Mesothelial cell of epicardium (in vitro differentiated cells): Measurements from ENCODE around the gene BTNL9. TPM values are rescaled to one million over a fixed set of nuclear protein-coding genes. Genes with fewer than 3 reads are reported as not detected.

Experiments
- DNase-seq, 2 experiments: peaks; one replicate each; pipeline ENCODE4 v3.0.0; 2021; ENCODE audit warnings: low spot score in 2 of 2; ENCODE audit not compliant: unreplicated experiment in 2 of 2
- H3K27ac Mint-ChIP-seq: 2 replicates; pipeline ENCODE4 v1.8.0; 2021; ENCODE audit warnings: mixed read lengths
- H3K27me3 Mint-ChIP-seq: 2 replicates; pipeline ENCODE4 v1.8.0; 2021; ENCODE audit warnings: low read depth, mixed read lengths
- H3K36me3 Mint-ChIP-seq: 2 replicates; pipeline ENCODE4 v1.8.0; 2021; ENCODE audit warnings: mixed read lengths
- H3K4me1 Mint-ChIP-seq: 2 replicates; pipeline ENCODE4 v1.8.0; 2021; ENCODE audit warnings: mixed read lengths
- H3K4me3 Mint-ChIP-seq: 2 replicates; pipeline ENCODE4 v1.8.0; 2021; ENCODE audit warnings: mild to moderate bottlenecking, moderate library complexity, mixed read lengths
- H3K9me3 Mint-ChIP-seq: 2 replicates; pipeline ENCODE4 v1.8.0; 2021; ENCODE audit warnings: mixed read lengths
- CTCF ChIP-seq: fragments of 200-600 bp; sonication (generic); IDR thresholded peaks from one replicate; pipeline ENCODE4 v1.5.0; 2021; ENCODE audit warnings: antibody characterized with exemption; ENCODE audit not compliant: unreplicated experiment
- microRNA-seq: library from miRNA; unstranded; fragments of <30 nt; microRNA quantifications from one replicate; pipeline ENCODE4 v1.2.0, GENCODE V29; 2021; ENCODE audit warnings: inconsistent platforms, mixed read lengths
- total RNA-seq: library from RNA; stranded (reverse); gene quantifications from 3 replicates; pipeline ENCODE4 v1.2.1, GENCODE V29; 2021

BTNL9 gene
- total RNA-seq, 1 donor from 2014 or later, result 0.18 TPM

- no peak overlapping the region for H3K4me3 Mint-ChIP-seq
- H3K27ac Mint-ChIP-seq, result no peak overlapping the region
- peaks cover 94% of the 10 kb centered on the region for H3K27me3 Mint-ChIP-seq
- TF ChIP-seq CTCF, result no peak
- no peaks in the 10 kb centered on the region for H3K36me3 Mint-ChIP-seq
- H3K4me1 Mint-ChIP-seq, result peaks cover 3% of the 10 kb centered on the region
- no peaks in the 10 kb centered on the region for H3K9me3 Mint-ChIP-seq
- DNase-seq, result no peak
Observed at GRCh38 chr5:181108578-181109165, 68.6 kb downstream of the BTNL9 start.

- H3K36me3 Mint-ChIP-seq, result no peaks in the 10 kb centered on the region
- DNase-seq, result no peak
- H3K27me3 Mint-ChIP-seq, result peaks cover 95% of the 10 kb centered on the region
- no peaks in the 10 kb centered on the region for H3K4me1 Mint-ChIP-seq
- H3K27ac Mint-ChIP-seq, result no peak overlapping the region
- no peak for TF ChIP-seq CTCF
- no peak overlapping the region for H3K4me3 Mint-ChIP-seq
- no peaks in the 10 kb centered on the region for H3K9me3 Mint-ChIP-seq
Observed at GRCh38 chr5:181109489-181110013, 69.5 kb downstream of the BTNL9 start.

GRCh38 chr5:181111010-181111409, 70.9 kb downstream of the BTNL9 start:
- H3K9me3 Mint-ChIP-seq, result no peaks in the 10 kb centered on the region
- no peak overlapping the region for H3K27ac Mint-ChIP-seq
- H3K4me3 Mint-ChIP-seq, result no peak overlapping the region
- TF ChIP-seq CTCF, result no peak
- peaks cover 95% of the 10 kb centered on the region for H3K27me3 Mint-ChIP-seq
- H3K36me3 Mint-ChIP-seq, result no peaks in the 10 kb centered on the region
- no peak for DNase-seq
- no peaks in the 10 kb centered on the region for H3K4me1 Mint-ChIP-seq

Small RNA genes lying within 50 kb of the gene (microRNA-seq; reads per million reads assigned to microRNA genes)
- not detected for gene MIR8089

Other genes with a start within 250 kb of the BTNL9 start
- gene MGAT1, start 237.5 kb upstream of the BTNL9 start, total RNA-seq, result 91.4 to 93.8 TPM (median 92.3 TPM) in 3 replicates
- gene ZFP62, start 179.0 kb upstream of the BTNL9 start, total RNA-seq, result 48.4 to 49.8 TPM (median 48.9 TPM) in 3 replicates
- not detected in 3 replicates for gene BTNL8, start 141.1 kb upstream of the BTNL9 start, total RNA-seq
- not detected in 3 replicates for gene BTNL3, start 51.4 kb upstream of the BTNL9 start, total RNA-seq
- gene OR2V1, start 90.9 kb downstream of the BTNL9 start, total RNA-seq, result not detected in 3 replicates
- gene OR2V2, start 107.3 kb downstream of the BTNL9 start, total RNA-seq, result not detected in 3 replicates
- 0.57 to 0.72 TPM (median 0.62 TPM) in 3 replicates for gene TRIM7, start 164.9 kb downstream of the BTNL9 start, total RNA-seq
- 27.9 to 28.1 TPM (median 27.9 TPM) in 3 replicates for gene TRIM41, start 183.0 kb downstream of the BTNL9 start, total RNA-seq
- gene RACK1, start 203.6 kb downstream of the BTNL9 start, total RNA-seq, result 2,008 to 2,083 TPM (median 2,030 TPM) in 3 replicates
- 12.8 to 14.6 TPM (median 13.3 TPM) in 3 replicates for gene TRIM52, start 220.9 kb downstream of the BTNL9 start, total RNA-seq